Fibroblast of skin of right biceps (primary cell): ENCODE measurements around the gene TMEM117.
A peak's percentile ranks its signal among the peaks of the same experiment; 100 is the strongest.
"Not testable (repeated sequence)": the region's sequence is repeated elsewhere in the genome, so short reads cannot be mapped to it uniquely, and the experiment has no call there.

Source experiments
- DNase-seq: peaks from one replicate; pipeline ENCODE4 v3.0.0-alpha.2; 2013

TMEM117 gene

DNA sequence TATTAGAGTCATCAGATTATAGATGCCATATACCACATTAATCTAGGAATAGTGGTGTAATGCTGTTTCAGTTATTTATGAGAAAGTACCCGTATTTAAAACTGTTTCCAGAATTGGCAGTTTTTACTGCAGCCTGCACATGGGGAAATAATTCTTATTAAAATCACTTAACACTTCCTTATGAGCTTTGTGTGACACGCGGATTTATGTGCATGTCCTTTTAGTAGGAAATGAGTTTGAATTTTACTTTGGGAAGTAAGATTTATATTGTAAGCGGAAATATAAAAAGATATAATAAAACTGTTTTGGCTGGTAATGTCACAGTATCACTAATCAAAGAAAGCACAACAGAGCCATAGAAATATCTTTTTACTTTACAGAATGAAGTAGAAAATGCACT is 132.9 kb downstream of the TMEM117 start:
- no peak for DNase-seq

DNA sequence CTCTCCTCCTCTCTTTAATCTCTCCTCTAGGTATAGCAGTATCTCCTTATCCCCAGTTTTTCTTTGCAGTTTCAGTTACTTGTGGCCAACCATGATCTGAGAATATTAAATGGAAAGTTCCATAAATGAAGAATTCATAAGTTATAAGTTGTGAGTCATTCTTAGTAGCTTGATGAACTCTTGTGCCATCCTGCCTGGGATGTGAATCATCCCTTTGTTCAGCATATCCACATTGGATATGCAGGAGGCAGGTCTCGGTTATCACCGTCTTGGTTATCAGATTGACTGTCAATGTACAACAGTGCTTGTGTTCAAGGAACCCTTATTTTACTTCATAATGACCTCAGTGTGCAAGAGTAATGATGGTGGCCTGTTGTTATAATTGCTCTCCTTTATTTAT is 134.0 kb downstream of the TMEM117 start:
- peak; percentile 54 for DNase-seq

DNA sequence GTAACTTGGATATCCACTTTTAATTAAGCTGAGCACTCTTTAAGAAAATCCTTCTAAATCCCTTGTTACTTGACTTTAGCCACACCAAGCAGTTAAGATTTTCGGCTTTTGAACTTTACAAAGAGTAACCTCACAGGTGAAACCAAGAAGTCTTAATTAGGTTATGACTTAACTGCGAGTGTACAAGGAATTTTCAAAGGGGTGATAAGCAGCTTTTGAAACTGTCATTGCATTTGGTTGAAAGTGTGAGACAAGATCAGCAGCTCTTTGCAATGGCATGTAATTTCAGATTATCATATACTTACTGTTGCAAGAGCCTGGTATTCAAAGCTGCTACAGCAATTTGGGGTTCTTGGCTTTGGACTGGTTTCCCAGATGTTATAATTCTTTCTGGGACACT is 137.5 kb downstream of the TMEM117 start:
- DNase-seq = no peak

DNA sequence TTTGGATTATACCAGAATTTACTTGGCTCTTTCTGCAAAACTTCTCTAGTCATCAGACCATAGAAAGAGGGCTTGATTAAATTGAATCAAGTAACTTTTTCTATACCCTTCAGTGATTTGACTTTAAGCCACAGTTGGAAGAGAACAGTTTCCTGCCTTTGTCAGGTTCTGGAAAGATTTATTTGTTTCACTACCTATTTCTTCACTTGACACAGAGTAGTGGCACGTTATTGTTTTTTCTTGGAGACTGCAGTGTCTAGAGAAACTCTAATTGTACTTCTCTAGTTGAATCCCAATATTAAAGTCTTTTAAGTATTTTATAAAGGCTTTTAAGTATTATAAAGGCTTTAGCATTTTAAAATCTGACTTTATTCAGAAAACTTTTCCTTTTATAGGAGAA is 138.1 kb downstream of the TMEM117 start:
- no peak for DNase-seq

DNA sequence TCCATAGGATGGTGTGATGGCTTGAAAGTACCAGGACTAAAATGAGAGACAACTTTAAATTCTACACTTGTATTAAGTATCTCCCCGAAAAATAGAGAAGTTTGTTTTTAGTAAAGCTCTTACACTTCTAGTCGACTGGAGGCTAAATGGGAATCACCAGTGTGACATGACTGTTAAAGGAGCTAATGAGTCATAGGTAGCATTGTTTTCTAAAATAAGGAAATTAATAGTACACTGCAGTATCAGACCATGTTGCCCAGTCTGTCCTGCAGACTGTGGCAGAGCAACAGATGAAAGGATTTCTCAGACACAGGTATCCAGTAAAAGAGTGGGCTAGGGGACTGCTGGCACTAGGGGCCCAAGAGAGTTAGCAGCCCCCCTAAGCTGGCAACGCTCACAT is 140.1 kb downstream of the TMEM117 start:
- no peak for DNase-seq

DNA sequence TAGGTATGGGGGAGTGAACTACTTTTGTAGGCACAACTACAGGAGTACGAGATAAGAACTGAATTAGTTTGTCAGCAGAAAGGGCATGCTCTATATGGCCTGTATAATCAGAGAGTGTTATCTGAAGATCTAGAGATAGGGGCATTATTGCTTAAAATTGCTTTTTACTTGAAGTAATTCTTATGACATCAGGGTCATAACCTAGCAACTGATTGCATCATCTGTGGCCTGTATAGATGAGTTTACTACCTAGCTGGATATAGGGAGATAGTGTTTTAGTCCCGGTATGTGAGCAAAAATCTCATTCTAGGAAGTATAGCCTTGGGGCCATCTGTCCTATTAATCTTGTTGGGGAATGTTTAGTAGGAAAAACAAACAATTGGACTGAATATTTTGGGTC is 142.7 kb downstream of the TMEM117 start:
- DNase-seq = no peak

DNA sequence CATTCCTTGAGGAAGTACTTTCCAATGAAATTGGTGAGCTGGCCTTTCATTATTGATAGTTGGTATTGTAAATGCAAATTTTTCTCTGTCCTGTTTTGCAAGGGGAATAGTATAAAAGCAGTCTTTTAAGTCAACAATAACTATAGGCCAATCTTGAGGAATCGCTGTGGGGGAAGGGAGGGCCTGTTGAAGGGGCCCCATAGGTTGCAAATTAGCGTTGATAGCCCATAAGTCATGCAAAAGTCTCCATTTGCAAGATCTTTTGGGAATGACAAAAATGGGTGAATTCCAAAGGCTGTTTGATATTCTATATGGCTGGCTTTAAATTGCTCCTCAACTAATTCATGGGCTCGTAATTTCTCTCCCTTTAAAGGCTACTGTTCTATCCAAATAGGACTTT is 143.6 kb downstream of the TMEM117 start:
- DNase-seq = no peak

DNA sequence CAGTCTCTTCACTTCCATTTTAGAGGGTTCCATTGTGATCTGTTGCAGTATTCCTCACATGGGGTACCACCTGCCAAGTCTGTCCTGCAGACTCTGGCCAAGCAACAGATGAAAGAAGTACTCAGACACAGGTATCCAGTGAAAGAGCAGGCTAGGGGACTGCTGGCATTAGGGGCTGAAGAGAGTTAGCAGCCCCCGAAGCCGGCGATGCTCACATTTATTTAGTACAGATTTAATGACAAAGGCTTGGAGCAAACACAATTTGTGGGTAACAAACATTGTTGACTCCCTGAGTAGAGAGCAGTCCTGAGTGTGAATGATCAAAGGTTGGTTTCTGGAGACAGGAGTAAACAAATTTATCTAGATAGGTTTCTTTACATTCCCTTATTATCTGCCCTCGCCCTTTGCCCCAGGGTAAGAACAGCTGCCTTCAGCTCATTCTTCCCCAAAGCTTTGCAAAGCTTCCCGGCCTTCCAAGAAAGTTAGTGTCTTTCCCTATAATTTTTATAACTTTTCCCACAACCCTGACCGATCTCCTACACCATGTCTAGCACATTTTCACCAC is 144.8 kb downstream of the TMEM117 start:
- DNase-seq = no peak

DNA sequence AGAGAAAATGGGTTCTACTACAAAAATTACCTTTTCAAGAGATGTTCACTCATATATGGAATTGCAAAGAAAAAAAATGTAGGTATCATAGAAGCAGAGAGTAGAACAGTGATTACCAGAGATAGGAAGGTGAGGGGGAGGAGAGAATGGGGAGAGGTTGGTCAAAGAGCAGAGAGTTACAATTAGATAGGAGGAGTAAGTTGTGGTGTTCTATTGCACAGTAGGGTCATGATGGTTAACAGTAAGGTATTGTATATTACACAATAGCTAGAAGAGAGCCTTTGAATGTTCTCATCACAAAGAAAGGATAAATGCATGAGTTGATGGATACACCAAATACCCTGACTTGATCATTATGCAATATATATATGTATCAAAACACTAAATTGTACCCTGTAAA is 145.8 kb downstream of the TMEM117 start:
- no peak for DNase-seq

DNA sequence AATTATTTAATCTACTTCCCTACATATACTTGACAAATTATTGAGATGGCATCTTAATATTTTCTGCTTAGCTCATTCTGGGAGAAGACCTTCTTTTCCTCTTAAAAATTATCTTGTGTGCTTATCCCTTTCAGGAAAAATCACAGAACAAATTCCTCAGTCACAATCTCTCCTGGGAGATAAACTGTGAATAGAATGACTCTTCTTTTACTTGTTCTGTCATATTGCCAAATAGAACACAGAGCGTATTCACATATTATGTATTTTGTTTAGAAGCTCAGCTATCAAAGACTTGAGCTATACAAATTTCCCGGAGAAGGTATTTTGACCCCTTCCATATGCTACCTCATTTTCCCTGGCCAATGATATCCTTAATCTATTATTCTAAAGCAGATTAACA is 146.7 kb downstream of the TMEM117 start:
- no peak for DNase-seq

DNA sequence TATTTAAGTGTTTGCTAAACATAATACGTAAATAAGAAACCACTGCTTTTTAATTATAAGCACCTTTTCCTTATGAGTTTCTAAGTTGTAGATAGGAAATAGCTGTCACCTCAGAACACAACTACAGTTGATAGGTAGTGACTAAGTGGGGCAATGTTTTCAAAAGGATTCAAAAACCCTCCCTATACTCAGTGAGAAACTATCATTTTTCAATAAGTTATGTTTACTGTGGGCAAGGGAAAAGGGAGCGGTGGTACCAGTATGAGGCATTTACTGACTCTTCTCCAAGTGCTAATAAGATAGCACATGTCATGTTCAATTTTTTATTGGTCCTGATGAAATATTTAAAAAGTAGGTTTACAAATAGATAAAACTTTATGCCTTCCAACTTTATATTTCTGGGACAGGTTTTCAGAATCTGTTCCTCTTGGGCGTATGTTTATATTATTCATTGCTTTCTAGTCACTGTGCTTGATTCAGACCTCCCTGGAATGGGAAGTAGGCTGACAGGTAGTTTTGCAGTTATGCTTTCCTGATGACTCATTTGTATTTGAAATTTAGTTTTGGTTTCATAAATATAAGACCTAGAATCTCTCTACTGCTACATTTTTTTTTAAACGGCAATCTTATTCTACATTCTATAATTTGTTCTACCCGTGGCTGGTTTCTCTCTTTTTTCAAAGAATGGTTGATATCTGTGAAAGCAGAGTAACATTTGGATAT is 153.1 kb downstream of the TMEM117 start:
- DNase-seq = peak; percentile 8

DNA sequence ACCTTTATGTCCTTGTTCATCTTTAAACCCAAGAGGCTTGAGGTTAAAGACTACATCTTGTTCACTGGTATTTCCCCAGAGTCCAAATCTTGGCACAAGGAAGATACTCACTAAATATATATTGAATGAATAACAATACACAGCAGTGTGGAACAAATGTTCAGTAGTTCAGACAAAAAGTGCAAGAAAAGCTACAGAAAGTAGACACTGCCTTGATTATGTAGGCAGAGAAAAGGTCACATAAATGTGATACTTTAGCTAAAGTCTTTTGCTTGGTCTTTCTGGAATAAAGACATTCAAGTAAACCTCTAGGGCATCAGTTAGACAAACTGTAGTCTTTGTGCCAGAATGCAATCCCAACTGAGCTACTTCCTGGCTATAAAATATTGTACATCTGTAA is 157.0 kb downstream of the TMEM117 start:
- no peak for DNase-seq

DNA sequence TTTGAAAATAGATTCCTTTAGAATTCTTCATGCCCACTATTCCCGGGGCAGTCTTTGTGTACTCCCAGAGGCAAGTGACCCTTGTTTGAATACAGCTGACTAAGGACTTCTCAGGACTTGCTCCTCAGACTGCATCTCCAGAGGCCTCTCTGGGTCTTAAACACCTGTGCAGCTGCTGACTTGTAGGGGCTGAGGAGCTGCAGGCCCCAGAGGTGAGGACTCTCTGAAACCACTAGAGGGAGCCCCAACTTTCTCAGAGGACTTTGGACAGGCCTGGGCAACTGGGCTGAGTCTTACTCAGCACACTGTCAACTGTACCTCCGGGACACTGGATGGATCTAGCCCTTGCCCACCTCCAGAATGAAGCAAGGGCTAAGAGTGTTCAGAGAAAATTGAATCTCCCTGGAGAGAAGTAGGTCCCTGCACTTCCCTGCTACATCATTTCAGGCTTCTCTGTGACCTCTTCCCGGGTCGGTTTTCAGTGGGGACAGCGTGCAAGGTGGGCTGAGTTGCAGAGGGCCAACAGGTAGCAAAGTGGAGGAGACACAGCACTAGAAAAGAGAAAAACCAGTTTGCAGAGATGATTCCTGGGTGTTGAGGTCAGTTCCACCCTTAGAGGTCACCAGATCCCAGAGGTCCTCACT is 164.6 kb downstream of the TMEM117 start:
- peak; percentile 50 for DNase-seq

DNA sequence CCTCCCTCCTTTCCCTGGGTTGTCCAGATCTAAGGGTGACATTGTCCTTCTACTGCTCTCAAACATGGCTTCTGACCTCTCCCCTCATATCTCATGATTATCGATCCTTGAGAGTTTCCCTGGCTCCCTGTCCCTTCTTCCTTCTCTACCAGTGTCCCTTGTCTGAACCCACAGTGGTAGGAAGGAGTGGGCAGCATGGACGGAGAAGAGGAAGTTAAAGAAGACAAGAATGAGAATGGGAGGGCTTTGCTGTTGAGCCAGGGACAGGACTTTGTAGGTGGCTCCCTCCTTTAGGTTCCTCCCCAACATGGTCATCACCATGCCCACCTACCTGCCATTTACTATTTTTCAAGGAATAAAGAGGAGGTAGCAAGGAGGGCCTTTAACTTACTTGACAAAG is 166.7 kb downstream of the TMEM117 start:
- no peak for DNase-seq

DNA sequence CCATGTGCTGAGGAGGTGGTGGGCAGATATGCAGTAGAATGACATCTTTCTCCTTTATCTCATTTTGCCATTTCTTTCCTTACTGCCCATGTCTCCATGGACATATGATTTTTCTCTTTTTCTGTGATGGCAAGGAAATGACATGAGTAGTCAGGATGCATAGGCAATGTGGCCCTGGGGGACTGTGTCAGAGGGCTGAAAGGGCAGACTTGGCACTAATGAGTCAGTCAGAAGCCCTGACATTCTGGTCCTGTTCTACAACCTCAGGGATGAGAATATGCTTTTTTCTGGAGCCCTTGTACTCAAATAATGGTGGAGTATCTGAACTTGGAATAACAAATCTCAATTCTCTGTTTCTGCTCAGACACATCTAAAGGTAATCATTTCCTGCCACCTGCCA is 167.8 kb downstream of the TMEM117 start:
- no peak for DNase-seq

DNA sequence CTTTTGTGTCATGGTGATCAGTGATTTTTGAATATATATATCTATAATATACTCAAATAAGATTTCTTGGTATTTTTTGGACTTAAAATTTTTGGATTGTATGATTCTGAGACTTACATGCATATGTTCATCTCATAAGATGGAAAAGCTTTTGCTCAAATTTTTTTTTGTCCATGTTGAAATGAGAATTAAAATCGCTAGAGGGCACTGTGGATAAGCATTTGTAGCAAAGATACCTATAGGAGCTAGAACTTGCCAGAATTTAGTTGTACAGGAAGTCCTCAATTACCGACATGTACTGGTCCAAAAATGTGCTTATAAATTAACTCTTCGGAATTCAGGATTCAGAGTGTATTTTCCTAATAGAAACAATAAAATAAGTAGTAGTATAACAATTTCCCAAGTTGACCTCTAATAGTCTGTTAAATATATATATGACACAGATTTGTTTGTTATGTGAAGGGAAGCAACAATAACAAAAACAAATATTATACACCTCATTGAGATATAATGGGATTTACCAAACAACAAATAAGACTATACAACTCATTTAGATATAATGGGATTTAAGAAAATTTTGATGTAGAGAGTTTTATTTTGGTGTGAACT is 179.6 kb downstream of the TMEM117 start:
- DNase-seq = peak; percentile 54

DNA sequence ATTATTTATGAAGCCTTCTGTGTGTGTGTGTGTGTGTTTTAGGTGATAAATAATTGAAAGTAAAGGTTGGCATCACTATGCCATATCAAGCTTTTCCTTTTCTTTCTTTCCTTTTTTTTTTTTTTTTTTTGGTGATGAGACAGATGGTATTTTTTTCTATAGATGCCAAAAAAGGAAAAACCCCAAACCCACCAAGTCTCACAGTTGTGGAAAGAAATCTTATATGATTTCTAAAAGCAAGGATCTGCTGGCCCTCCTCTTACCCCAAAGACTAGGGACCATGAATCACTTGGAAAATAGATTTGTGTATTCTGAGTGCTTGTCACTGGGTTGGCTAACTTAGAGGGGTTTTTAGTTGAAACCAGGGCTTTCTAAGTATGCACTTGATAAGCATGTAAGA is 181.3 kb downstream of the TMEM117 start:
- no peak for DNase-seq

DNA sequence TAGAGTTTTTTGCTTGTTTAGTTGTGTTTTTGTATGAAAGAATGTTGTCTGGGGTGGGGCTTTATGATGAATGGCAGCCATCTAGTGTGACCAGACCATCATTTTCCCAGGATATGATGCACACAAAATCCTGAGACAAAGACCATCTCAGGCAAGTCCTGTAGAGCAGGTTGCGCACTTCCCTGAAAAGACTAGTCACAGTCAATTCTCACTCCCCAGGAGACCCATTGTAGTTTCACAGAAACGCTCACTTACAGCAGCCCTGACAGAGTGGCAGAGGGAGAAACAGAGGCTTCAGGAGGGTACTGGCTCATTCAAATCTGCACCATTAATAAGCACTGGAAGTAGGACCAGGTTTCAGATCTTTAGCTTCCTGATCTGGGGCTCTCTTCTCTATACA is 183.2 kb downstream of the TMEM117 start:
- no peak for DNase-seq

DNA sequence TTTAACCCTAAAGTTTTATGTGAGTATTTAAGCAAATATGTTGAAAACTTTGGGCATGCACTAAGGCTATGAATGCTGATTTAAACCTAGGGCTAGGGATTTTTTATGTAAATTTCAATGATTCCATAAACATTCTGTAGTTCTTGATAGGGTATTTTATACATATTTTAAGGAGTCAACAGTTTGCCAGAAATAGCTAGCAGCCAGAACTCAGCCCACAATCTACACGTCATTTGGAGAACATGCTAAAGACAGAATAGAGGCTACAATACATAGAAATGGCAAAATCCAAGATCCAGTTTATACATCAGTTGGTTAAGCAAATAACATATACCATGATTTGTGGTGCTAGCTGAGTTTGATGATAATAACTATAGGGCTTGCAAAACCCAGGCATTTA is 184.7 kb downstream of the TMEM117 start:
- no peak for DNase-seq

DNA sequence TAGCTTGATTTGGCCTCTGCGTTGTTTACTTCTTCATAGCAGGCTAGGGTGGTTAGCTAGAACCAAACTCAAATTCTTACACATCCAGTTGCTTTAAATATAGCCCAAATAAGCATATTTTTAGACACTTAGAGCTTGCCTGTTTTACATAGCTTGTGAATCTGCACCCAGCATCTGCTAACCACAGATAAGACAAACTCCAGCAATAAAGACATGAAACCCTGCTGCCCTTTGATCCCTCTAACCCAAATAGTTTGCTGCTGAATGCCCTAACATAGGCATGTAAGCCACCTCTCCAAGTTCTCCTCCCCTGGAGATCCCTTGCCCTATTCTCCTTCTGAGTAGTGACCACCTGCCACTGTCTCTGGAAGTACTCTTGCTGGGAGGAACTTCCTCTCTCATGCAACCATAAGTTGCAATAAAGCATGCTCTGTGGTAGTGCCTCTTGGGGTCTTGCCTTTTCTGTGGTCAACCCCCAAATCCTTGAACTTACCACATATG is 185.6 kb downstream of the TMEM117 start:
- no peak for DNase-seq

DNA sequence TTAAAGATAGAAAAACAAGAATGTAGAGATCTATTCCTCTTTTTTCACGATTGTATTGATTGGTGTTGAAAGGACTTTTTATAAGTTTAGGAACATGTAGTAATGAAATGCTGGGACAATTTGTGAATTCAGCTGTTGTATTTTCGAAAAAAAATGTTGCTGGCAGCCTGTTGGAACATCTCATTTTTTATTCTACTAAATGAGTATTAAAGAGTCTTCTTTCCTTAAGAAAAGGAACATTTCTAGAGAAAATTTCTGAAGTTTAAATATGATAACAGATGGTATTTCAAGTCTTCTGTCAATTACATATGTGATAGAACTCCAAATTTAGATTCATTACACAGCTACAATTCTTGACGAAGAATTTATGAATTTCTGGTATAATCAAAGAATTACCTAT is 189.6 kb downstream of the TMEM117 start:
- DNase-seq = no peak

DNA sequence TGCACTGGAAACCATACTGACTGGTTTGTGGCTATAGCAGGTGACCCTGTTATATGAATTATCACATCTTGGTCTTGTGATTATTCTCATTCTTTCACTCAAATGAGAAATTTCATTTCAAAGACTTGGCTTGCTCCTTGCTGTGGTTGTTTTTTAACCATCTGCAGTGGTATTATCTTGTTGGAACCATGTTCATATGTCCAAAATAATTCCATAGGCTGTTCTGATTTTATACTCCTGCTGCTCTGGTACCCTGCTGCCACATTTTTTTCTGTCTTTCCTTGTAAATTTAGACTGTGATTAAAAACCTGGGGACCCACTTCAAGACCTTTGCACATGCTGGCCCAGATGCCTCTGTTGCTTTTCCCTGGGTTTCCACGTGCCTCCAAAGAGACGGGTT is 190.2 kb downstream of the TMEM117 start:
- no peak for DNase-seq

DNA sequence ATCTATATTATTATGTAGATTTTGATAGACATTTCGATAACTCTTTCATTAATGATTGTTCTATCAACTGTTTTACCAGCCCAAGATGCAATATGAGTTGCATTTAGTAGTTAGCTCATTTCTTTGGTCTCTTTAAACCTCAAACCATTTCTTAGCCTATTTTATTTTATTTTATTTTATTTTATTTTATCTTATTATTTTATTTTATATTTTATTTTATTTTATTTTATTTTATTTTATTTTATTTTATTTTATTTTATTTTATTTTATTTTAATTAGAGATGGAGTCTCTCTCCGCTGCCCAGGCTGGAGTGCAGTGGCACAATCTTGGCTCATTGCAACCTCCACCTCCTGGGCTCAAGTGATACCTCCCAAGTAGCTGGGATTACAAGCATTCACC is 191.0 kb downstream of the TMEM117 start:
- DNase-seq = not testable (repeated sequence)

DNA sequence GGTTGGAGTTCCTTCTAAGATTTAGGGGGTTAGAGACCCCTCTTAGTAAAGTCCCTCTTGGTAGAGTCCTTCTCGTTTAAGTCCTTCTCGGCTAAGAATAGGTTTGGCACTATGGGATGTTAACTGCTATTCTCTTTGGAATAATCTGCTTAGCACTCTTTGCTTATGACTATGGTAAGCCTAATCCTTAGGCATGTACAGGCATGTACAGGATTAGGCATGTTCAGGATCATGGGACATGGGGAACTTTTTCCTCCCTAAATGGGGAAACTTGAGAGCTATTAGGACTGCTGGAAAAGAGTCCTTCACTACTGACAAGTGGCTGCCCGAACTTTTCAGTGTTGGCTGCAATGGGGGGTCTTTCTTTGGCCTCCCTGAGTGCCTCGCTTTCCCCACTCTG is 193.3 kb downstream of the TMEM117 start:
- no peak for DNase-seq
